ENCODE measurements around the gene TBC1D24.

The TBC1D24 gene

DNA sequence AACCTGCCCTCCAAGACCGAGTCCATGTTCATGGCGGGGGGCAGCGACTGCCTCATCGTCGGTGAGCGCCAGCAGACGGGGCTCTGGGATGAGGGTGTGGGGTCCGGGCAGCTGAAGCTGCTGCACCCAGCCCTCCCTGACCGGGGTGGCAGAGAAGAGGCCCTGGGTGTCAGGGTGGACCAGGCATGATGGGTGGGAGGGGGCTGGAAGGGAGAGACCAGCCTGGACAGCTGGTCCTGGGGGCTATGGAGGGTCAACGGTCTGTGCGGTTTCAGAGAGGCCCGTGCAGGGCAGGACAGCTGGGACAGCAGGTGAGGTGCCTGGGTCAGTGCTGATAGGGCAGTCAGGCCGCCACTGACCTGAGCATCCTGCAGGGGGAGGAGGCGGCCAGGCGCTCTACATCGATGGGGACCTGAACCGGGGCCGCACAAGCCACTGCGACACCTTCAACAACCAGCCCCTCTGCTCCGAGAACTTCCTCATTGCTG lies 25.5 kb downstream of the TBC1D24 start:
- DNase-seq = no peak

DNA sequence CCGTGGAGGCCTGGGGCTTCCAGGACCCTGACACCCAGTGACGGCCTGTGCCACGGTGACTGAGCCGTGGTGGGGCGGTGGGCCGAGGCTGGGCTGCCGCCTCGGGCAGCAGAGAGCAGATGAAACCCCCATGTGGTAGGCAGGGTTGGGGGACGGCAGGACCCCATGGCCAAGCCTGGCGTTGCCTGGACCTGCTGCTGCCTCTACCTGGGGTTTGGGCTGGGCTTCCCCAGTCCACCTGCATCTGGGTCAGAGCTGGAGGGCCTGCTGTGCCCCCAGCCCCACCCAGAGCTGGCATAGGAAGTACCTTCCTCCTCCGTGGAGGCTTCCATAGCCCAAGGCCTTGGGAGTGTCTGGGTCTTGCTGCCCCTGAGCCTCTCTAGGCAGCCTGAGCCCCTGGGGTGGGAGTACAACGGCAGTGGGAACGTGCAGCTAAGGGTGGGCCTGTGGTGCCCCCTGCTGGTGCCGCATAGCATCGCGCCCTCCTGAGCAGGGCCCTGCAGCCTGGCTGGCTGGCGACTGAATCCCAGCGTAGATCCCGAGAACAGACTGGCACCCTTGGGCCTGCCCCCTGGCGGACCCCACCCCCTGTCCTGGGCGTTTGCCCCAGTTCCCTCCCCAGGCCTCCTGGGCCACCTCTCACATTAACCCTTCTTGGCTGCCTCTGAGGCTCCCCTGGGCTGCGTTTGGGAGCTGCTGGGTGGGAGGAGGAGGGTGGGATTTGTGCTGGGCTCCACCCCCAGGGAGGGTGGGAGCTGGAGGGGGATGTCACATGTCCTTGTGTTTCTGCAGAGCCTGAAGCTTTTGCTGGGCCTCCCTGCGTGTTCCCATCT lies 26.2 kb downstream of the TBC1D24 start:
- no peak for DNase-seq

DNA sequence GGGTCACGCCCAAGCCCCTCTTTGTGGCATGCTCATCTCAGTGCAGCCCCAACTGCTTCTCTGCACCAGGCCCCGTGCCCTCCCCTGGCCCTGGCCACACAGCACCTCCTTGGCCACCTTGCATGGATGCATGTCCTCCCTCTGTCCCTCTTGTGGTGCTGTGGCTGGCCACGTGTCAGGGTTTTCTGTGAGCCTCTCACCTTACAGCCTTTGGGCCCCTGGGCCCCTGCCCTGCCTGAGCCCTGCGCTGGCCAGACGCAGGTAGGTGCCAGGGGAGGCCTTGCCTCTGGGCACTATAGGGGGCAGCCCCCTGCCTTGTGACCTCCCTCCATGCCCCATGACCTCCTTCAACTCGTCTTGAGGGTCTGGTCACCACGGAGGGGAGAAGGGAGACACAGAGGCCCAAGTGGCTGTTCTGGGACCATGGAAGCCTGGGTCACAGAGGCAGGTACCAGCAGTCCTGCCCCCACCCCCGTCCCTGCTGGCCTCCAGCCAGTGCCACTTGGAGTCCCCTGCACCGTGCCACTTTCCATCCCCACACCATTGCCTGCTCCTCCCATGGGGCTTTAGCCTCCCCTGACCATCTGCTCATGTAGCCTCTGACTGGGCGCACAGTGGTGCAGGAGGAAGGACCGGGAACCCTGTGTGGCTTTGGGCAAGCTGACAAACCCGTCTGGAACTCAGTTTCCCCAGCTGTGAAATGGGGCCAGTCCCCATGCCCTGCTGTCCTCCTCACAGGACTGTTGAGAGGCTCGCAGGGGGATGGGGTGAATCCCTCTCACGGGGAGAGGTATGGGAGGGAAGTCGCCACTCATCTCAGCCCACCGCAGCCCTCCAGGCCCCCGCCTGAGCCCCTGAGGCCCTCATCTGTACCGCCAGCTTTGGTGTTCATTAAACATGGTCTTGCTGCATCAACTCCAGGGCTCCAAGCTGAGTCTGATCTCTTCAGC lies 27.3 kb downstream of the TBC1D24 start:
- no peak for DNase-seq

DNA sequence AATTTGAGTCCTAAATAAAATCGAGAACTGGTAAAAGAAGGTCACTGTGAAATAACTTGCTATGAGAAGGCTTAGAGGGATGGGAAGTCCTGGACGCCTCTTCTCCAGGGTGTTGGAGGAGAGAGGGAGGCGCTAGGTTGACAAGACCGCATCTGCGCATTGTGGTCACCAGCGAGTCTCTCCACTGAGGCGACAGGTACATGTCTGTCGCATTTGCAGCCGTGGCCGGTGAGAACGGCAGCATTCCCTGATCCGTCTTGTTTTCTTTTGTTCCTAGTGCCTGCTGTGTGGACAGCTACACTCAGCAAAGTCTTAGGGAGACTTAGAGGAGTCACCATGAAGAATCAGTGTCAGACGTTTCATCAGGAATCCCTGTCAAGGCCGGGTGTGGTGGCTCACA lies 30.8 kb downstream of the TBC1D24 start:
- no peak for DNase-seq

DNA sequence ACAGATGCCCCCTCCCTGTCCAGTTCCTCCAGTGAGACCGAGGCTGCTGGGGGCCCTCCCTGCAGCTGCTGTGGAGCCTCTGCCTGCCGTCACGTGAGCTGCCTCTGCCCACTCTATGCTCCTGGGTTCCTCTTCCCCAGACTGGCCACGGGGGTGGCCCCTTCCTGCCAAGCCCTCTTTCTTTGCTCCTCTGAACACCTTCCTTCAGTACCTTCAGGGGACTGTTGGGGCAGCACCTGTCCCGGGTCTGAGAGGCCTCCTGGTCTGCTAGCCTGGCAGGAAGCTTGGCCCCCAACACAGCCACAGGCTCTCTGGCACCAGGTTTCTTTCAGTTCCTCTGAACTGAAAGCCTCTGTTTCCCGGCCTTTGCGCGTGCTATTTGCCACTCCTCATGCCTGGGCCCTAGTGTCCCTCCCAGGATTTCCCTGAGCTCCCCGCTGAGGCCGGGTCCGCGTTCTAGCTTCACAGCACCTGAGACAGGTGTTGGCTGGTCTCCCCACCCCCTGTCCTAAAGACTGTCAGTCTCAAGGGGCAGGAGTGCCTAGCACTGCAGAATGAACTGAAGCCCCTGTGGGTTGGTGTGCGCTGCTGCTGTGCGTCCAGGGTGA lies 32.2 kb downstream of the TBC1D24 start:
- DNase-seq = no peak

DNA sequence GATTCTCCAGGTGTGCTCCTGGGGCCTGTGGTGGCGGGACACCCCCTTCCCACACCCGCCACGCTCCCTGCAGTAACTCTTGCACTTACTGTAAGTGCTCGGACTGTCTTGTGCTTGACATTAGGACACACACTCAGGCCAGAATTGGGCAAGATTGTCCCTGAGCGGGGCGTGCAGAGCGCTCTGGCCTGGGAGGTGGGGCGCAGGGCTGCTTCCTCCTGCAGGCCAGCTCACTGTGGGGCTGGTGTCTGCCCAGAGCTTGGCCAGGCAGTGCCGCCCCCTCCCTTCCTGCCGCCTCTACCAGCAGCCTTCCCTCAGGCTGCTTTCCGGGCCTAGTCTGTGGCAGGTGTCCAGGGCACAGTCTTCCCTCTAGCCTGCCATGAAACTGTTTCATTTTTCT lies 32.7 kb downstream of the TBC1D24 start:
- DNase-seq = no peak

DNA sequence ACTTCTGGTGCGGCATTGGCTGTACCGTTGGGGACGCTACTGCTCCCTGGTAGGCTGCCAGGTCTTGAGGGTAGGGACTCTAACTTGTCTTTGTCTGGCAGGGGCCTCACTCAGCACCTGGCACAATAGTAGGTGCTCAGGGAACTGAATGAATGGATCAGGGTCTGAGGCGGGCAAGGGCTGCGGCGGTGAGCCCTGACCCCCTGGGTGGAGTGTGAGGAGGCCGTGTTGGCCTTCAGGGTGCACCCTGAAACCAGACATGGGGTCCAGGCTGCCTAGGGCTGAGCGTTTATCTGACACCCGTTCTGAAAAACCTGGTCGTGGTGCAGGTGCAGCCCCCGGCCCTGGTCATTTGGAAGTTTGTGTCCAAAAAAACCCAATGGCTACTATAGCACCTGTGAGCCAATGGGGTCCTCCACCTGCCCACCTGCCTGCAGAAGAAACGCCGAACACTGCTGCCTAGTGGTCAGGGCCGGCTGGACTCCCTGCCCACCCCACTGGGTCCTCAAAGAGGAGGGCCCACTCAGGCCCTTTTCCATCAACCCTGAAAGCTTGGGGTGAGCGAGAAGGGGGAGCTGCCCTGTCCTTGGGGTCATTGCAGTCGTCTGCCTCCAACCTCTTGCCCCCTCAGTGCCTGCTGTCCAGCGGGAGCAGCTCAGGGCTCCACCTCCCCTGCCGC lies 33.9 kb downstream of the TBC1D24 start:
- DNase-seq = no peak

DNA sequence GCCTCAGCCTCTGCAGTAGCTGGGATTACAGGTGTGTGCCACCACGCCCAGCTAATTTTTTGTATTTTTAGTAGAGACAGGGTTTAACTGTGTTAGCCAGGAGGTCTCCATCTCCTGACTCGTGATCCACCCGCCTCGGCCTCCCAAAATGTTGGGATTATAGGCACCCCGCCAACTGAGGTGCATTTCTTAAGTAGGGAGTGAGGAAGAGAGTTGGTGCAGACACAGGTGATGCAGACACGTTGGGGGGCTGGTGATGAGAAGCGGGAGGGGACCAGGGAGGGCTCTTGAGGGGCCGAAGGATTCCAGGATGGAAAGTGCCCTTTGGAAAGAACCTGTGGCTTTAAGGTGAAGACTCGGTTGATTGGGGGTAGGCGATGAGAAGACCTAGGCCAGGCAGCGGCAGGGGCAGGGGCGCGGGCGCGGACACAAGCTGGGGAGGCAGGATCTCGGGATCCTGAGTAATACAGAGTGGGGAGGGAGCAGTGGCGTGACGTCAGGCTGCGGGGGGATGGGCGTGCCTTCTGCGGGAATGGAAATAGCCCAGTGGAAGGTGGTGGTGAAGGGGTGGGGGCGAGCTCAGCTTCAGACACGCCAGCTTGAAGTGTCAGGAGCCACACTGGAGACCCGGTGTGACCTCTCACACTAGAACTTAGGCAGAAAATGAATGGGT lies 36.3 kb downstream of the TBC1D24 start:
- DNase-seq = no peak

DNA sequence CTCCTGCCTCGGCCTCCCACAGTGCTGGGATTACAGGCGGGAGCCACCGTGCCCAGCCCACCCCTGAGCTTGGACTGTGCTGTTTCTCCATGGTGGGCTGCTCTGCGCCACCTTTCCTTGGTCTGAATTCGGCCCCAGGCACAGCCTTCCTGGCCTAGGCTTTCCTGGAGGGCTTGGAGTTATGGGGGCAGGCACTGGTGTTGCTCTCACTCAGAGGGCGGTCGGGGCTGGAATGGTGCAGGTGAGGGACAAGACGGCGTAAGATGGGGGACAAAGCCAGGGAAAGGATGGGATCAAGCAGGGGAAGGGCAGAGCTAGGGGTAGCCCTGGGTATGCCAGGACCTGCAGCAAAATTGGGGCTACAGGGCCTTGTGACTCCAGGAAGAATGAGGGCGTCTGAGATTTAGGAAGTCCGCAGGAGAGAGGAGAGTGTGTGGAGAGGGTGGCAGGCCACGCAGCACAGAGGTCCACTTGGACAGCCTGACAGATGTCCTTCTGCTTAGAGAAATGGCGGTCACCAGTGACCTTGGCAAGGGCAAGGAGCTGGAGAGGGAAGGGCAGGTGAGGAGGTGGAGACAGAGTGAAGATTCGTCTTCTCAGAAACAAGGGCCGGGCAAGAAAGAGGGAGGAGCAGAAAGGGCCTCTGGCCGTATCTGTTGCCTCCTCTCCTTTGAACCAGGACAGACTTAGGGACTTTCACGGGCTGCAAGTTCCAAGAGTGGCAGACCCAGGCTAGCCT lies 37.2 kb downstream of the TBC1D24 start:
- no peak for DNase-seq

DNA sequence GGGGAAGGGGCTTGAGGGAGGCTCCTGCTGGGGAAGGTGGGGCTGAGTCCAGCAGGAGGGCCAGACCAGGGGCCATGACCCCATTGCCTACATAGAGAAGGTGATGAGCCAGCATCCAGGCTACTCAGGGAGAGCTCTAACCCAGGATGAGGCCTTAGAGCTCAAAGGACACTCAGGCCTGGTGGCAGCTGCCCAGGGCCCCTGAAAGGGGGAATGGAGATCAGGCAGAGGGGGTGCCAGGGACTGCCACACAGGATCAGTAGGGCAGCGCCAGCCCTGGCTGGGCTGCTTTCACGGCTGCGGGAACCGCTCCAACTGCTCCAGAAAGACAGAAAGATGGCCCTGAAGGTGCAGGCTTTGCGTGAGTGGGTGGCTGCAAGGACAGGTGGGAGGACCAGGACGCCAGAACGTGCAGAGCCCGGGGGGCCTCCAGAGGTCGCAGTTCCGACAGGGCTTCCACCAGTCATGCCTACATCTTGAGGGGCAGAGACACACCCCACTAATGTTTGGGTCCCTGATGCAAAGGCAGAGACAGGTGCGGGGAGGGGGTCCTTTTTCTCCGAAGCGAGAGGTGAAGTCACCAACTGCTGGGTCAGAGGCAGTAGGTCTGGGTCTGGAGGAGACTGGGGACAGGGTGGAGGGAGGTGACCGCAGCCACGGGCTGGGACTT lies 37.9 kb downstream of the TBC1D24 start:
- no peak for DNase-seq

DNA sequence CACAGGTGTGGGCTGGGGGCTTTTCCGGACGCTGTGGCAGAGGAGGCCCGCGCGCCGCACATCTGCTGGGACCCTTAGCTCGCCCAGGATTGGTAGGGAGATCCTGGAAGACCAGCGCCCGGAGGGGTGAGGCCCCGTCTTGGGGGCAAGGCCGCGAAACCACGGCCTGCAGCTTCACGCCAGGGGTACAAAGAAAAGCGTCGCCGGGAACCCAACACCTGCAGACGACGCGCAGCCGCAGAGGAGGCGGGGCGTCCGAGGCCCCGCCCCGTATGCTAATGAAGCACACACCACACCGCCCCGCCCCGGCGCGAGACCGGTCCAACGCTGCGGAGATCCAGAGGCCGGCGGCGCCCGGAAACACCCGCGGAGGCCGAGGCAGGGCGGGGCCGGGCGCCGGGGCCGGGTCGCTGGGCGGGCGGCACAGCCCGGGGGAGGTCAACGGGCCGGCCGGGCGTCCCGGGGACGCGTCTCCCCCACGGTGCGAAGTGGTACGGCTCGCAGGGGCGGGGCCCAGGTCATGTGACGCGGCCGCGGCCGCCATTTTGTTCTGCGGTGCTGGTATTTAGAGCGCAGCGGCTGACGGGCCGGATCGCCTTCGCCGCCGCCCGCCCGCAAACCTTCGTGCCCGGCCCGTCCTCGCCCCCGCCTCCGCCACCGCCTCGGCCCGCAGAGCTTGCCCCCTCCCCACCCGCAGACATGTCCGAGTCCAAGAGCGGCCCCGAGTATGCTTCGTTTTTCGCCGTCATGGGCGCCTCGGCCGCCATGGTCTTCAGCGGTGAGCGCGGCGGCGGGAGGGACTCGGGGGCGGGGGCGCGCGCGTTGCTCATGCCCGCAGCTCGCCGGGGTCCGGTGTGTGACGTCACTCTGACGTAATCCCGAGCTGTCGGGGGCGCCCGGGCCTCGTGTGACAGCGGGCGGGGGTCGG lies 38.7 kb downstream of the TBC1D24 start, which contains the start of gene ATP6V0C:
Gene ATP6V0C, plus strand, starts transcription at position 548 of the 928 bp plus-strand sequence. Its CDS starts 152 bp downstream, at position 700.
- DNase-seq = peak; percentile 44

DNA sequence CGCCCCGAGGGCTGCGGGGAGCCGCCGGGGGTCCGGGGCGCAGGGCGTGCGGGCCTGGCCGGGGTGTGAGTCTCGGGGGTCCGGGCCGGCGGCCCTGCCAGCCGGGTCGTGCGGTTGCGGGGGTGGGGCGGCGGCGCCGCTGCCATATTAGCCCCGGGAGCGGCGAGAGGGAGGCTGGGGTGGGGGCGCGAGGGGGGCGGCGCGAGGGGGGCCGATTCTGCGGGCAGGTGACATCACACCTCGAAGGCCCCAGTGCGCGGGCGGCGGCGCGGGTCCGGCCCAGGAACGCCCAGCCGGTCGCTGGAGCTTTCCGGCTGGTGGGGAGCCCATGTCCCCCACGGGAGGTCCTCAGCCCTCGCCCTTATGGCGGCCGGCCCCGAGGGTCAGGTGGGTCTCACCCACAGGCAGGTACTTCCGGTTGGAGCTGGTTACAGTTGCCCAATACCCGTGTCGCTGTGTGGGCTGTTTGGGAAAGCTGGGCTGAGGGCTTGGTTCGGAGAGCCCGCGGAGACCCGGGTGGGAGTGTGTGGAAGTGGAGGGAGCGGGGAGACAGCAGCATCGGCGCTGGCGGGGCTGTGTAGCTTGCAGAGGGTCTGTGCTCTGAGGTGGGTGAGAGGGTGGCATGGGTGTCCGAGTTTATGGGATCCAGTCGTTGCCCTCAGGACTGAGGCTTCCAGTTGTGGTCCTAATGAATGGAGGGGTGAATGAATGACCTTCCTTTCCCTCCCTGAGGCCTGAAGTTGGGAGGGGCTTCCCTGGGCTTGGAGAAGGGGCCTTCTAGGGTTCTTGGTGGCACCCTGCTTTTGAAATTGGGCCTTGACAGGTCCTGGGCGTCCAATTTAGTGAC lies 39.6 kb downstream of the TBC1D24 start:
- DNase-seq = no peak

DNA sequence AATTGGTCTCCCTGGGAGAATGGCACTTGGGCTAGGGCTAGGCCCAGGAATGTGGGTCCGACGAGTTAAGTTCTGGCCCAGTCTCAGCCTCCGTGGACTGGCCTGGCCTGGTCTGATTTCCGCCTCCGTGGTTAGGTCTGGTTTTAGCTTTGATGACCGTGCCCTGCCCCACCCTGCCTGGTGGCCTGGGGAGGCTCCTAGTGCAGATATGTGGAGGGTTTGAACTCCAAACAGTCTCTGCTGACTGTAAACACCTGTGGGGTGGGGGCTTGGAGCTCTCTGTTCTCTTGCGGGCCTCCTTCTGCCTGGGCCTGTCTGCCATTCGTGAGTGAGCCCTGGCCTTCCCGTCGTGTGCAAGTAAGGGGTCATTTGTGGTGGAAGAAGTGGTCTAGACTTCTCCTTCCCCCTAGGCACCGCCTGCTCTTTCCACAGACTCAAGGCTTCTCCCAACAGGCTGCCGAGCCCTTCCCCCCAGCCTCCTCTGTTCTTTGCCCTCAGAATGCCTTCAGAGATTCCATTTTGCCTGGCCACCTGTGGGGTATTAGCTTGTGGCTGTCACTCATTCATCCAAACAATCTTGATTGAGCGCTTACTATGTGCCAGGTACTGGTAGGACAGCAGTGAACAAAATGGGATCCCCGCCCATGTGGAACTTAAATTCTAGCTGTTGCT lies 40.4 kb downstream of the TBC1D24 start:
- DNase-seq = no peak

DNA sequence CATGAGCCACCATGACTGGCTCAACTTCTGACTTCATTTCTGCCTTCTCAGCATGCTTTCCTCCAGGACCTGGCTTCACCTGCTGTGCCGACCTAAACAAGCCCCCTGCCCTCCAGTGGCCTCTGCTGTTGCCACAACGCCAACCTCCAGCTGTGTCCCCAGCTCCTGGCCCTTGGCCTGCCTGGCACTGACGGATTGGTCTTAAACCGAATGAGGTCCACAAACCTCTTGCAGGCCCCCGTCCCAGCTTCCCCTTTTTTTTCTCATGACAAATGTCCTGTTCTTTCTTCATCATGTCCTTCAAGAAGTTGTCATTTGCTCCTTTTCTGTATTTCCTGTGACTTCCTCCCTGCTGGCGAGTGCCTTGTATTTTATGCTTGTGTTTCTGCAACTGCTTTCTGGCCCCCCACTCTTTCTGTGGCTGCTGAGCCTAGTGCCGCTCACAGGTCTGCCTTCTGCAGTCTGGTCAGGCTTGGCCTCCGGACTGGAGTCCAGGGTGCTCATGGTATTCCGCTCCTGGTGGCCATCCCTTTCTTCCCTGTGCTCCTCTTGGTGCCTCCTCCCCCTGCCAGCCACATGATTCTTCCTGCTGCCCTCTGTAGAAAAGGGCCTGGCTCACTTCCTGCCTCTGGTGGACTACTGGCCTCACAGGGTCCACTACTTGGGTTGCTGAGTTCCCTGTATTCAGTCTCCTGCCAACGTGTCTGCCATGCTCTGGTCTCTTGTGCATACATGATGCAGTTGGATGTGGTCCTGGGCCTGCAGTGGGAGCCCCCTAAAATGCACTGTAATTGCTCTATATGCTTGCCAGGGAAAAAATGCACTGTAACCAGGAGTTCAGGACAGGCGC lies 41.7 kb downstream of the TBC1D24 start:
- no peak for DNase-seq

DNA sequence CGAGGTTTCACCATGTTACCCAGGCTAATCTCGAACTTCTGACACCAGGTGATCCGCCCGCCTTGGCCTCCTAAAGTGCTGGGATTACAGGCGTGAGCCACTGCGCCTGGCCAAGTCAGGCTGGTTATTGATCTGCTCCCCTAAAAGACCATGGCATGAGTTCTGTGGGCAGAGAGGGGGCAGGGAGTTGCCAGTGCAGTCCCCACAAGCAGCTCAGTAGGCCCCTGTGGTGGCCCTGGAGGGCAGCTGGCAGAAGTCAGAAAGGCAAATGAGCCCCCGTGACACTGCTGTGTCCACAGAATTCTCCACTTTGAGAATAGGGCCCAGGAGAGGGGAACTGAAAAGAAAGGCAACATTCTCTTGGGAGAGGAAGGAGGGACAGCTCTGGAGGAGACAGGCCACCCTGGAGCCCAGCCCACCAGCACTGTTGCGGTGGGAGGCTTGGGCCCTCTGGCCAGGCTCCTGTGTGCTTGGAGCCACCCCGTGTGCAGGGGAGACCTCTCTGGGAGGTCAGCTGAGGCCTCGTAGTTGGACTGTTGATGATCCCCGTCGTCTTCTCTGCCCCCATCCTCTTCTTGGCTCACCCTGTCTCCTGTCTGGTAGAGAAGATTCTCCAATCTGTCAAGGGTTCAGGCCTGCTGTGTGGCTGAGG lies 43.2 kb downstream of the TBC1D24 start:
- DNase-seq = no peak
